Retinal pigment epithelial cell (primary cell): ENCODE results near the gene CASP7.

Source experiments
- DNase-seq: peaks from one replicate; pipeline ENCODE4 v3.0.0-alpha.2; 2010; ENCODE audit warnings: low read depth
- H3K4me3 ChIP-seq: 2 replicates; pipeline ENCODE4 v1.5.1; 2011; ENCODE audit warnings: mild to moderate bottlenecking, low read length, control low read depth, moderate library complexity
- TF ChIP-seq, protein P1 (sequence below): conservative IDR thresholded peaks from 2 replicates; pipeline ENCODE4 v1.5.1; 2011; ENCODE audit warnings: low read depth, low read length, control low read depth, inconsistent platforms

The CASP7 gene

DNA sequence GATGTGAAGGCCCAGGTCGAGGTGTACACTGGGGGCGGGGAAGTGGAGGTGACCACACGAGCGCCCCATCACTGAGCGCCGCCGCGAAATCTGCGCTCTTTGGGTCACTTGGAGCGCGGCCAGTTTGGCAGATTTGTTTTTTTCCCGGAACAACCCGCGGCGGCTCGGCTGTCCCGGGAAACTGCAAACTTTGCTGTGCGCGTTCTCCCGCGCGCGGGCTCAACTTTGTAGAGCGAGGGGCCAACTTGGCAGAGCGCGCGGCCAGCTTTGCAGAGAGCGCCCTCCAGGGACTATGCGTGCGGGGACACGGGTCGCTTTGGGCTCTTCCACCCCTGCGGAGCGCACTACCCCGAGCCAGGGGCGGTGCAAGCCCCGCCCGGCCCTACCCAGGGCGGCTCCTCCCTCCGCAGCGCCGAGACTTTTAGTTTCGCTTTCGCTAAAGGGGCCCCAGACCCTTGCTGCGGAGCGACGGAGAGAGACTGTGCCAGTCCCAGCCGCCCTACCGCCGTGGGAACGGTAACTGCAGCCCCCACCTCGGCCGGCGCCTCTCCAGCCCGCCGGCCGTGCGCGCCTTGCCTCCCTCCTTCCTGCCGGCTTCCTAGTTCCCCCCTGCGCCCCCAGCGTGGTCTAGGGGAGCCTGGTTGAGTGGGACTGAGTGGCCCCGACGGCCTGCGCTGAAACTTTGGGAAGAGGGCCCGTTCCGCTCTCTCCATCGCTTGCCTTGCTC is at the start of gene CASP7:
Gene CASP7, plus strand, starts transcription at position 450 of the 727 bp plus-strand sequence. CDS start 17,582 bp downstream, outside the sequence.
- TF ChIP-seq, protein P1, sequence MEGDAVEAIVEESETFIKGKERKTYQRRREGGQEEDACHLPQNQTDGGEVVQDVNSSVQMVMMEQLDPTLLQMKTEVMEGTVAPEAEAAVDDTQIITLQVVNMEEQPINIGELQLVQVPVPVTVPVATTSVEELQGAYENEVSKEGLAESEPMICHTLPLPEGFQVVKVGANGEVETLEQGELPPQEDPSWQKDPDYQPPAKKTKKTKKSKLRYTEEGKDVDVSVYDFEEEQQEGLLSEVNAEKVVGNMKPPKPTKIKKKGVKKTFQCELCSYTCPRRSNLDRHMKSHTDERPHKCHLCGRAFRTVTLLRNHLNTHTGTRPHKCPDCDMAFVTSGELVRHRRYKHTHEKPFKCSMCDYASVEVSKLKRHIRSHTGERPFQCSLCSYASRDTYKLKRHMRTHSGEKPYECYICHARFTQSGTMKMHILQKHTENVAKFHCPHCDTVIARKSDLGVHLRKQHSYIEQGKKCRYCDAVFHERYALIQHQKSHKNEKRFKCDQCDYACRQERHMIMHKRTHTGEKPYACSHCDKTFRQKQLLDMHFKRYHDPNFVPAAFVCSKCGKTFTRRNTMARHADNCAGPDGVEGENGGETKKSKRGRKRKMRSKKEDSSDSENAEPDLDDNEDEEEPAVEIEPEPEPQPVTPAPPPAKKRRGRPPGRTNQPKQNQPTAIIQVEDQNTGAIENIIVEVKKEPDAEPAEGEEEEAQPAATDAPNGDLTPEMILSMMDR, result peak; percentile 28
- H3K4me3 ChIP-seq, result peak within 1 kb of the TSS; percentile 92
- peak; percentile 30 for DNase-seq

DNA sequence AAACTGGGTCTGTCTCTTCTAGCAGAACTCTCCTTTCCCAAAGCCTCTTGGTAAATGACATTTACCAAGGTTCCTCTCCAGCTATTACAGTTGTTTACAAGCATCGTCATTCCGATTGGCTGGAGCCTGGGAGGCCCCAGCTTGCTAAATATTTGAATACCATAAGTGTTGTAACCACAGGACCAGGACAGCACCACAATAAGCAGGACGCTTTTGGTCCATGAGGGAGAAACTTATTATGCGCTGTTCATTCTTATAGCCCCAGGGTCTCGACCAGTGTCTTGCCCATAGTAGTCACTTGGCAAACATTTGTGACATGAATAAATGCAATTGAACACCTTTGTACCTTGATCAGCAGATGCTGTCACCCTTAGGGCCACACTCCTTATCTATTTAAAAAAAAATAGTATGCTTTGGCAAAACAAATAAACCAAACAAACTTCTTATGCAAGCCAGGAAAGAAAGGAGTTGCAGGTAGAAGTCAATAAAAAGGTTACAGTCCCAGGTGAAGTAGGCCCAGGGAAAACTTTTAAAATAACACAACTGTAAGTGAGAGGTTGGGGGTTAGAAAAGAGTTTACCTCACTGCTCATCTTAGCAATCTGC is 48.7 kb upstream of the CASP7 start:
- TF ChIP-seq, protein P1, result no peak
- DNase-seq, result no peak
- no peak overlapping the region for H3K4me3 ChIP-seq

DNA sequence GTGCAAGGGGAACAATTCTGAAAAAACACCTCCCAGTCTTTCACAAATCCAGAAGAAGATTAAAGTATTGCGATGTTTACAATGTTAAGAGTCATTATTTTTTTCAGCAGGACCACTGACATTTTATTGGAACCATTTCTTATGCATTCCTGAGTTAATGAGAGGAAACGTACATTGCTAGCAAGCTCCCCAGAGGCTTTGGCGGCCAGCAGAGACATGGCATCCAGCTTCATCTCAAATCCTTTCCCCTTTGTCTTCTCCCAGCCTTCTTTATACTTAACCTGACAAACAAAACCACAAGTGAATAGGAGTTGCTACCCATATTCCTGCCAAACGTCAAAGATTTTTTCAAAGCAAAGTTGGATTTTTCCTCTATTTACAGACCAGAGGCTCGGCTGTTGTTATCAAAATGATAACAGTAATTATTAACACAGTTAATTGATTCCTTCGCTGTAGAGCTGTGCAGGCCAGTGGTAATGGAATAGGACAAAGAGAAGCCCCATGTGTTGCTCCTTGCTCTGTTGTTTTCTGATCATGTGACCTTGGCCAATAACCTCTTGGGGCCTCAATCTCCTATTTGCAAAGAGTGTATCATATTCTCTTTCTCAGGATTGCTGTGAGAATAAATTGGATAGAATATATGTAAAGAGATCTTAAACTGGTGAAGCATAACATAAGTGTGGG is 47.9 kb upstream of the CASP7 start:
- H3K4me3 ChIP-seq, result no peak overlapping the region
- TF ChIP-seq, protein P1, result no peak
- peak; percentile 66 for DNase-seq

DNA sequence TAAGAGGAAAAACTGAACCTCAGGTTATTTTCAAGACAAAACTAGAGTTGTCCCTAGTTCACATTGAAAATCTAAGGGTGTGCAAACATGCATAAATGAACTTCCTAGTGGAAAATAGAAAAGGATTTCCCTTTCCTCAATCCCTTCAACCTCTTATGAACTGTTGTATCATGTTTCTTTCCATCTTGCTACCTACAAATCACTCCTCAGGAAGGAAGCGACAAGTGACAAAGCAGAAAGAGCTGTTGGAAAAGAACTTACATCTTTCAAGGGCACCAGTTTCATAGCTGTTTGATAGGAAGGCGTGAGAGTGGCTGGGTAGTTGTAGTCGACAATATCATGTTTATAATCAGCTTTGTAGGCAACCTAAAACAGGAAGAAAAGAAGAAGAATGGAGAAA is 39.7 kb upstream of the CASP7 start:
- no peak for DNase-seq
- TF ChIP-seq, protein P1, result no peak
- no peak overlapping the region for H3K4me3 ChIP-seq

DNA sequence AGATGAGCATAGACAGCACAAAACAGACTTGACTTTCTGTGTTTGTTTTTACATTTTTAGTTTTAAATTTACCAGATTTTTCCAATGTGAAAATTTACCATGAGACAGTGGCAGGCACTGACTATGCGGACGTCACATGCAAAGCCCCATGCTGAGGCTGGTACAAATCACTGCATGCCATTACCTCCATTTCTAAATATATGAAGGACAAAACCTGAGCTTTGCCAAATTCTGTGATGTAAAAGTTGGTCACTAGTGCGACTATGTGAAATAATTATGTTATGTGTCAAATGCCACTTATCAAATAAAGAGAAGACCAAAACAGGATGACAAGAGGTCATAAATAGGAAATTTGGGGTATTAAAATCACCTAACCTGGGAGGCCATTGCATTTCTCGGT is 38.0 kb upstream of the CASP7 start:
- no peak overlapping the region for H3K4me3 ChIP-seq
- no peak for DNase-seq
- TF ChIP-seq, protein P1, result no peak

DNA sequence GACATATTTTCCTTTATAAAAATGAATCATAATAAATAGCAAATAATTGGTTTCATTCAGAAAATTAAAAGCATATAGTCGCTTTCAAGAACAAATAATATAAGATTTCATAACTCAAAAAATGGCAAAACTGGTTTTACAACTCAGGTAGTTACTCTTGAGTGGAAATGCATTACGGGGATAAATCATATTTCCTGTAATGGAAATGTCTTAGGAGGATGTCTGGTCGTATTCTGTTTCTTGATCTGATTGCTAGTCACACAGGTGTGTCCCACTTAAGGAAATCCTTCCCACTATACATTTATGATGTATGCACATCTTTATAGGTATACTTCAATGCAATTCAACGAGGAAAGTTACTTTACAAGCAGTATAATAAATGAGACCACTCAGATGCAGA is 36.5 kb upstream of the CASP7 start:
- TF ChIP-seq, protein P1, result no peak
- H3K4me3 ChIP-seq, result no peak overlapping the region
- no peak for DNase-seq
